ENCODE results near the gene STAG2. TPM values are rescaled to one million over a fixed set of nuclear protein-coding genes. Genes with fewer than 3 reads are reported as not detected.

The STAG2 gene
- total RNA-seq, 1 donor = 91.2 TPM

GRCh38 chrX:124145749-124146148 is 184.2 kb downstream of the STAG2 start:
- DNase-seq (ENCODE audit: insufficient read length, low spot score, missing footprints) = no peak
- Histone ChIP-seq H2AFZ (ENCODE audit: low read length) (no peak overlapping the region), H3K4me1 (ENCODE audit: insufficient read depth, low read length) (no peaks in the 10 kb centered on the region), H3K9me3 (ENCODE audit: low read depth, low read length) (no peaks in the 10 kb centered on the region), H3K4me2 (ENCODE audit: insufficient read depth, low read length) (no peak overlapping the region), H4K20me1 (ENCODE audit: insufficient read depth, low read length) (no peaks in the 10 kb centered on the region), H3K79me2 (ENCODE audit: insufficient read depth, low read length) (no peaks in the 10 kb centered on the region), H3K27me3 (ENCODE audit: insufficient read depth, low read length) (no peaks in the 10 kb centered on the region), H3K27ac (ENCODE audit: low read depth, low read length) (no peak overlapping the region), H3K36me3 (ENCODE audit: insufficient read depth, low read length) (no peaks in the 10 kb centered on the region), H3K4me3 (ENCODE audit: insufficient read depth, low read length) (no peak overlapping the region)
- no peak for TF ChIP-seq CTCF (IDR thresholded peaks at IDR 0.05; ENCODE audit: extremely low read depth, low read depth, low read length)

GRCh38 chrX:124151195-124151594 is 189.7 kb downstream of the STAG2 start:
- no peaks in the 10 kb centered on the region for H3K36me3 ChIP-seq (ENCODE audit: insufficient read depth, low read length)
- H3K4me3 ChIP-seq (ENCODE audit: insufficient read depth, low read length) = no peak overlapping the region
- no peaks in the 10 kb centered on the region for H3K79me2 ChIP-seq (ENCODE audit: insufficient read depth, low read length)
- no peak overlapping the region for H3K27ac ChIP-seq (ENCODE audit: low read depth, low read length)
- no peak overlapping the region for H3K4me2 ChIP-seq (ENCODE audit: insufficient read depth, low read length)
- no peak overlapping the region for H2AFZ ChIP-seq (ENCODE audit: low read length)
- no peaks in the 10 kb centered on the region for H3K4me1 ChIP-seq (ENCODE audit: insufficient read depth, low read length)
- no peak for DNase-seq (ENCODE audit: insufficient read length, low spot score, missing footprints)
- H3K27me3 ChIP-seq (ENCODE audit: insufficient read depth, low read length) = no peaks in the 10 kb centered on the region
- H4K20me1 ChIP-seq (ENCODE audit: insufficient read depth, low read length) = no peaks in the 10 kb centered on the region
- TF ChIP-seq CTCF (IDR thresholded peaks at IDR 0.05; ENCODE audit: extremely low read depth, low read depth, low read length) = no peak
- no peaks in the 10 kb centered on the region for H3K9me3 ChIP-seq (ENCODE audit: low read depth, low read length)

Other genes starting within 250 kb of the STAG2 start
- 71.7 and 79.3 TPM in 2 replicates for gene THOC2, start 228.7 kb upstream of the STAG2 start, total RNA-seq
- gene XIAP, start 101.7 kb upstream of the STAG2 start, total RNA-seq = 45.6 and 47.4 TPM in 2 replicates